Endometrium (tissue), 2 donors: ENCODE results near the gene STEAP3.

Experiments used
- FAIRE-seq: peaks from 2 replicates; lab custom pipeline; 2012; peaks lifted over from hg19 to GRCh38; lab: Jason Lieb, UNC
- donor health status: control.
- donor health status: control.

STEAP3 gene

DNA sequence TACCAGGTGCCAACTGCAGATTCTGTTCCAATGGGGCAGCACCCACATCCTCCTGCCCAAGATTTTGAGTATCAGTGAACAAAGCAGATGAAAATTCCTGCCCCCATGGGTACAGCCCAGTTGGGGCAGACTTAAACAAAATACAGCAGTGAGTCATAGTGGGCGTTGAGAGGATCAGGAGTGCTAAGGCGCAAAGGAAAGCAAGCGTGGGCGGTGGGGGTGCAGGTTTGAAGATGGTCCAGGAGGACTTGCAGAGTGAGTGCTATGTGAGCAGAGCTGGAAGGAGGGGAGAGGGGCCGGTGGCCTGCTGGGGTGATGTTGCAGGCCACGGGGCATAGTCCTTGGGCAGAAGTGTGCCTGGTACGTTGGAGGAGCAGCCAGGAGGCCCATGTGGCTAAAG is 24.7 kb downstream of the STEAP3 start:
- no peak for FAIRE-seq

DNA sequence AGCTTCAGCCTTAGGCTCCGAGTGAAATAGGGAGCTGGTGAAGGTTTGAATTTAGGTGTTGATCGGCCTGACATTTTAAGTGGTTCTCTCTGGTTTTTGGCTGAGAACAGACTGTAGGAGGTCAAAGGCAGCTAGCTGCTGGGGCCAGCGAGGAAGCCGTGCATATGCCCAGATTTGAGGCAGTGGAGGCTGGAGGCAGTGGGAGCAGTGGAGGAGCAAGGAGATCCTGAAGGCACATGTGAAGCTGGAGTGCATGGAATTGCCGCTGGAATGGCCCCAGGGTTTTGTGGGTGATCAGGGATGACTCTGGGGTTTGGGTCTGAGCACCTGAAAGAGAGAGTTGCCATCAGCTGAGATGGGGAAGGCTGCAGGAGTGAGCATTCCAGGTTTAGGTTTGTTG is 25.1 kb downstream of the STEAP3 start:
- FAIRE-seq, result no peak

DNA sequence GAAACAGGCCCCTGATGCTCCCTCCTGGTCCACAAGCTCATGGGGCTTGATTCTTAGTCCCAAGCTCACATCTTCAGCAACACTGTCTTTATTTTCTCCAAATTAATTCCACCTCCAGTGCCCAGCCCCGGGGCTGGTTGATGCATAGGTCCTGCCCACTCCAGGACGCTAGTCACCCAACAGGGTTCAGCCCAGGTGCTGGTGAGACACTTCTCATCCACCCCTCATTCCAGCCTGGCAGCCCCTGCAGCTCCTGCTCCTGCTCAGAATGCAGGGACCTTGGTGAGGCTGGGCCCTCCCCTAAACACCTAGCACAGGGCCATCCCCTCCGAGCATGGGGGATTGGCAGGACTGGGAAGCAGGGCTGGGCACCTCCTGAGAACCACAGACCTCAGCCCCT is 25.7 kb downstream of the STEAP3 start:
- FAIRE-seq, result no peak

DNA sequence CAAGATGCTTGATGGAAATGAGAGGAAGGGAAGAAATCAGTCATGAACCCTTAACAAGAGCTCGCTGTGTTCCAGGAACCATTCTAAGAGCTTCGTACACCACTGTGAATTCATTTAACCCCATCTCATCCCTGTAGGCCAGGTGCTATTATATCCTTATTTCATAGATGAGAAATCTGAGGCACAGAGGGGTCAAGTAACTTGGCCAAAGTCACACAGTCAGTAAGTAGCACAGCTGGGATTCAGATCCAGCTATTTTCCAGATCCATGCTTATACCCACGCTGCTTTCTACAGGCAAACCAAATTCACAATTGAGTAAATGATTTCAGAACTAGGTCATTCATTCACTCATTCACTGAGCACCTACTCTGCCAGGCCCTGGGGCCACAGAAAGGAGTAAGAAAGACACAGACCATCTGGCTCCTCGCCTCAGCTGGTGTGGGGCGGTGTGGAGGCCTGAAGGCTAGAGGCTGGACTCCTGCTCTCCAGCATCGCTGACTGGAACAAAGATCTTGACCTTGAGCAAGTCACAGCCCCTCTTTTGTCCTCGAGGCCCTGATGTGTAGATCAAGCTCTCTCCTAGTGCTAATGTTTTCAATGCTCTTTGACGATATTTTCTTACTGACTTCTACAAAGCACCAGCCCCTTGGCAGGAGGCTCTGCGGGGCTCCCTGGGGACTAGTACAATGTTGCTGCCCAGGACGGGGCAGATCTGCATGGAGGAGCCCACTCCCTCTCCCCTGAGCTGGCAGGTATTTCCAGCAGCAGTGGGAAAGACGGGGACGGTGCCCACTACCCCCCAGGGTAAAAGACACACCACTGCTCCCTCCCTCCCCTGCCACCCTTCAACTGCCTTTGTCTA is 26.5 kb downstream of the STEAP3 start:
- FAIRE-seq, result no peak

DNA sequence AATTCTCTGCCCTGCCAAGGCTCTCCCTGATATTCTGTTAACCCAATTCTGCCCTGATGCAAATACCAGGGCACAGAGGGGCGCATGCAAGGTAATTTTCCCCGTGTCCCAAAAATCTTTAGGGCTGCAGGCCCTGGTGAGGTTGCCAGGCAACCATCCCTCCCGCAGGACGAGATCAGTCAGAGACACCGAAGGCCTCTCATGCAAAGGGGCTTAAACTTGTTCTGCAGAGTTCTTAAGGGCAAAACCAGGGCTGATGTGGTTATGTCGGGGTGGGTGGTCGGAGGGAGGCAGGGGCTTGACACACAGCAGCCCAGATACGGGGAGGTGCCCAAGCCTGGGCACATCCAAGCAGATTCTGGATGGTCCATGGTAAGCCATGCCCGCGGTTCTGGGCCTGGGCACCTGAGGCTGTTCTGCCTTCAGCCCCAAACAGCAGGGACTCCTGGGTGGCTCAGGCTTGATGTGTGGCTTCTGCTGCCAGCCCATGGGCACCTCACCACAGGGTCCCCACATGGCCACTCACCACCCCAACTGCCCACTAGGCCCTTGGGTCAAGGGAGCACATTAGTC is 27.2 kb downstream of the STEAP3 start:
- FAIRE-seq, result no peak

DNA sequence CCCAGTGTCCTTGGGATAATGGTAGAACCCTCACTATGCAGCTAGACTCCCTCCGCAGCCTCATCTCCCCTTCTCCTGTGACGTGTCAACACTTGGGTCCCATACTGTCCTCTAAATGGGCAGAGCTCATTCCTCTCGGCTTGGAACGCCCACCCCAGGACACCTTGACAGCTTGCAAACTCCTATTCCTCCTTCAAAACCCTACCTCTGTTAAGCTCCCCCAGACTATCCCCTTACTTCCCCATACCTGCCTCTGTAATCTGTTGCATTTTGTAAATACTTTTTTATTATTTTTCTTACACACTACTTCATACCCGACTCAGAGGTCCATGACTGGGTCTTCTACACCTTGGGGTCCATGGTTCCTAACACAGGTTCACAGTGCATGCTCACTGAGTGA is 28.0 kb downstream of the STEAP3 start:
- FAIRE-seq, result no peak

DNA sequence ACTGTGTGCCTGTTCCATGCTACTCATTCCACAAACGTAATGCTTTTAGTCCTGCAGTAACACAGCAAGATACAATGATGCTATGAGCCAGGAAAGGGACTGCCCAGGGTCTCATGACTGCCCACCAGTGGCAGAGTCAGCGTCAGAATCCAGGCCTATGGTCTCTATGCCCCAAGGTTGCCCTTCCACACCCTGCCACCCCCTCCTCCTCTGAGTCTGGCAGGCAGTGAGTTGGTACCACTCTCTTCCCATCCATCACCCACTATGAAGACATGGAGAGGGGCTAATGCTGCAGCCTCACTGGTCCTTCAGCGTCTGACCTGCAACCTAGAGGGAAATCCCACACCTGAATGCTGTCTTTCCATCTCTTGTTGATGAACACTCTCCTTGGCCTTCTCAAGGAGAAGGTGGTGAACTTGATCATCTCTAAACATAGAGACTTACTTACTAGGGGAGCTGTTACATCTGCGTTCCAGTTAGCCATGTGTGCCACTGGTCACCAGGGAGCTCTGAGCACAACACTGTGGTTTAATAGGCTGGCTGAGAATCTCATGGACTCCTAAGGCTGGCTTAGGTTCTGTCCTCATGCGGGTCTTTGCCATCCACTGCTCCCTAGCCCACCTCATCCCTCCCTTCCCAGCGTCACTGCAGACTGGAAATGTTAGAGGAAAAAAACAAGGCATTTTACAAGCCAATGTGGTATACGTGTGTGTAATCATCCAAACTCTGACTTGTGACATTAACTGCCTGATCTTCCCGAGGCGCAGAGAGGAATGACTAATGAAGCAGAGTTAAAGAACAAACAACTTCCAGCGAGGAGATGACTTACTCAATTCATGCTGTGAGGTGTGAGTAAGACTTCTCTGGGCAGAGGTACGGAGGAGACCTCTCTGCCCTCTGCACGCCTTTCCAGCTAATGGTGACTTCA is 28.8 kb downstream of the STEAP3 start:
- no peak for FAIRE-seq

DNA sequence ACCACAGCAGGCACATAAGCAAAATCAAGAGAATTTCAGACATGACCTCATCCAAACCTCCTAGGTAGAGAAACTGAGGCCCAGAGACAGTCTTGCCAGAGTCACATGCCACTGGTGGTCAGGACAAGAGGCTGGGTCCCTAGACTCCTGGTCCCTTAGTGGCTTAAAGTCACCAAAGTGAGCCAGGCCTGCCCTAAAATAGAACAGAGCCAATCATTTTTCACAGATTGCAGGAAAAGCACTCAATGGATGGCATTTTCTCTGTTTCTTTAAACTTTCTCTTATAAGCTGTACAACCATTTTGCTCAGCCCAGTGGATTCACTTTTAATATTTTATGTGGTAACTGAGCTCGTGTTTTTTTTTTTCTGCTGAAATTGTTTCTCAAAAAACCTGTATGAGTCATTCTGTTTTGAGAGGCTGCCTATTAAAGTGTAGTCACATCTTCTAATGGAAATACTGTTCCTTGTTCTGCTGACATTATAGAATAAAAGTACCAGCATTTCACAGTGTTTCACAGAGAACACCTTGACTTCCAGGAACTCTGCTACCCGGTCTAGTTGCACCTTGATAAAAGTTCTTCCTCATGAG is 29.6 kb downstream of the STEAP3 start:
- no peak for FAIRE-seq

DNA sequence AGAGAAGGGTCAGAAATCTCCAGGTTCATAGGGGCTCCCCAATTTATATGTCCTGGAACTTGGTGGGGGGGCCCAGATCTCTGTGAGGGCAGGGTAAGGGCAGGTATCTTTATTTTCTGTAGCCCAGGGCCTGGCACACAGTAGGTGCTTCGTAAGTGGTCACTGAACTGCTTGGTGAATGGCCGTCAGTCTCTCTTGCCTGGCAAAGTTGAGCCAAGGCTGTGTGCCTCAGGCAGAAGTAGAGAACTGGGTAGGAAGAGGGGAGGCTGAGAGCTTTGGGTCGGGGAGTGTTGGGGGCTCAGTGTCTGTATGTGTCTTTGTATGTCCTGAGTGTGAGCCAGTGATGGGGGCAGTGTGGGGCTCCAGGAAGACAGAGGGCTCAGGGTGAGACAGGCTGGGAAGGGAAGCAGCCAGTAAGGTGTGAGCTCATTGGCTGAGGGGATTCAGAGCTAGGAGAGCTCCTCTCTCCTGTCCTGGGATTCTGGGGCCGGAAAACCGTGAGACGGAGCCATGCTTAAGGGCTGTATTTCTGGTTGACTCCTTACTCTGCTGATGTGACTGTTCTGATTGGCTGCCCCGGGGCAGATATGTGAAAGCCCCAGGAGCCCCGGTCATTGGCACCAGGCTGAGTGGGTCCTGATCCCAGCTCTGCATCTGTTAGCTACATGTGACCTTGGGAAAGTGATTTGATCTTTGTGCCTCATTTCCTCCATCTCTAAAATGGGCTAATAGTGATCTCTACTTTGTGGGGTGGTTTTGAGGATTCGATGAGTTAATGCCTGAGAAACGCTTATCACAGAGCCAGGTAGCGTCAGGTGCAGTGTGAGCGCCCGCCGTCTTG is 30.3 kb downstream of the STEAP3 start:
- no peak for FAIRE-seq

DNA sequence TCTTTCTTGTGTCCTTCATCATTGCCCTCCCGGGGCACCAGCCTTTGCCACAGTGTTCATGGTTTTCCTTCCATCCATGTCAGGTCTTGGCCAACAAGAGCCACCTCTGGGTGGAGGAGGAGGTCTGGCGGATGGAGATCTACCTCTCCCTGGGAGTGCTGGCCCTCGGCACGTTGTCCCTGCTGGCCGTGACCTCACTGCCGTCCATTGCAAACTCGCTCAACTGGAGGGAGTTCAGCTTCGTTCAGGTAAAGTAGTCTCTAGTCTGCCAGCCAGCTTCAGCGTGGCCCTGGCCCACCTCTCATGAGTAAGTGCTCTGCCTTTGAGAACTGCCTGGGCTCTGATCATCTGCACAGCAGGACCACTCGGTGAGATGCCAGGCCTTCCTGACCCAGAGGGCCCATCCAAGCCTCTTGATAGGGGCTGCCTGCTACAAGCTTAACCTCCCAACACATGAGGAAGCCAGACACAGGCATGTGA is 31.0 kb downstream of the STEAP3 start:
- FAIRE-seq, result no peak

DNA sequence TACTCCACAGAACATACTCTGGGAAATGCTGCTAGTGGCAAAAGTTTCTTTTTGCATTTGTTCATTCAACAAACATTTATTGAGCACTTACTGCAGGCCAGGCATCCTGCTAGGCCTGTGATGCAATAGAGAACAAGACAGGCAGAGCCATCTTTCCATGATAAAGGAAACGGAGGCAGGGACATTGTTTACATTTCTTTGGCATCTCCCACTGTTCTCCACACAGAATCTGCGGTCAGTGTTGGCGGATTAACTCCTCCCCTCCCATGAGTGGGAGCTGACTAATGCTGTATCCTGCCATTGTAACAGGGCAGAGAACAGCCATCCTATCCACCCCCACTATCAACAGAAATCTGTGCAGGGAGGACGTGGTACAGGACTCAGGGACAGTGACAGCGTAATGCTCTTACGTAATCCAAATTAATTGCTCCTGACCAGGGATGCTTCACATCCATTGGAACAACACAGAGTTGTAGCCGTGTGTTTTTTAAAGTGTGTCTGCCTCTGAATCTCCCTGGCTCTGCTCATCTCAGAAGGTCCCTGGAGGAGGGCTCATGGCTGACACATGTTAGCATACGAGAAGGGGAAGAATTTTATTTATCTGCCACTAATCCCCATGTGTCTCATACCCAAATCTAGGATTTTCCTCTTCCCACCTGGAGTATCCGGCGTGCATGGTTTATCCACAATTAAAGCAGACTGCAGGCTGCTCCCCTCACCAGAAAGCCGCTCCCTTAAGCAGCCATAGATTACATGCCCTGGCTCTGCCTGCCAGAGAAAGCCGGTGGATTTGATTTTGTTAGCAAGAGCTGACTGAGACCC is 32.3 kb downstream of the STEAP3 start:
- peak; percentile 54 for FAIRE-seq

DNA sequence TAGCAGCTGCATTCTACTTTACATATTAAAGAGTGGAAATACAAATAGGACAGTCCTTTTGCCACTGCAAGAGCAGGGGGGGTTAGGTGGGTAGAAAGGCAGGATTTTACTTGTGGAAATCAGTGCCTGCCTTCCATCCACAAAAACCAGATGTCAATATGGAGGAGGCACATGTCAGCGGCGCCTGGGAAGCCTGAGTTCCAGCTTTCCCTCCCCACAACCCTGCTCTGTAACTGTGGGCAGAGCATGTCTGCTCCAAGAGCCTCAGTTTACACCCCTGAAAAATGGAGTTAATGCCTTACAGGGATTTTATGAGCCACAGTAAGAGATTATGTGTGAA is 32.9 kb downstream of the STEAP3 start:
- FAIRE-seq, result no peak

DNA sequence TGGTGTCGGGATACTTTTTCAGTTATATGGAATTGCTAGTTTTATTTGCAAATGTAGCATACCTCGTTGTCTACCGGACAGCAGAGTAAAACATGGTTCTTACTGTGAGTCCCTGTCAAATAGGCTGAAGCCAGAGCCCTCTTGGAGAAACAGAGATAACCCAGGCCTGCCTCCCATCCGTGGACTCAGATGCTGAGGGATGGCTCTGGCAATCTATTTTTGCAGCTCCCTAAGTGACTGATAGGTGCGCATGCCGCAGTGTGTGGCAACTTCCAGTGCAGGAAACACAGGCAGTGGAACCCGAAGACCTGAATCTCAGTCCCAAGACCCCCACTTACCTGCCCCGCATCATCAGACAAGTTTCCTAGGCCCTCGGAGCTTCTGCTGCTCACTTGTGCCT is 33.6 kb downstream of the STEAP3 start:
- no peak for FAIRE-seq

DNA sequence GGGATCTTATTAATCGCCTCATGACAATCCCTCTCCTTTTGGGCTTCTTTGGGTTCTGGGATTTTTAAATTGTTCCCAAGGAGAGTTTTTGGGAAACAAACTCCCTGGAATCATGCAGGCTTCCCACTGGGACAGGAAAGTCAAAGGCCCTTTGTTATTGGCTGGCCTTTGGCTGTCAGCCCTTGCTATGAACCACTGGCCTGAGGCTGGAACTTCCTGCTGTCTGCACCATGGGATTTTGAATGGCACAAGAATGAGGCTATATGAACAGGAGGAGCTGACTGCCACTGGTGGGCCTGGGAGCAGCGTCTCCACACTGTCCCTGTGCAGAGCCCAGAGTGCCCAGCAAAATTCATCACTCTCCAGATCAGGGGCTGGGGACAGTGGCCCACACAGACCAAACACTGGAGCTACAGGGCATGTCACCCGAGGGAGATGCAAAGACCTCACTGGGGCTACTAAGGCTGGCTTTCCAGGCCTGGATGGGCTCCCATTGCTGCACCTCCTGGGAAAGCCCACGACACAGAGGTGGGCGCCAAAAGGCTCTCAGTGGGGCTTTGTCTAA is 35.7 kb downstream of the STEAP3 start:
- FAIRE-seq, result no peak

DNA sequence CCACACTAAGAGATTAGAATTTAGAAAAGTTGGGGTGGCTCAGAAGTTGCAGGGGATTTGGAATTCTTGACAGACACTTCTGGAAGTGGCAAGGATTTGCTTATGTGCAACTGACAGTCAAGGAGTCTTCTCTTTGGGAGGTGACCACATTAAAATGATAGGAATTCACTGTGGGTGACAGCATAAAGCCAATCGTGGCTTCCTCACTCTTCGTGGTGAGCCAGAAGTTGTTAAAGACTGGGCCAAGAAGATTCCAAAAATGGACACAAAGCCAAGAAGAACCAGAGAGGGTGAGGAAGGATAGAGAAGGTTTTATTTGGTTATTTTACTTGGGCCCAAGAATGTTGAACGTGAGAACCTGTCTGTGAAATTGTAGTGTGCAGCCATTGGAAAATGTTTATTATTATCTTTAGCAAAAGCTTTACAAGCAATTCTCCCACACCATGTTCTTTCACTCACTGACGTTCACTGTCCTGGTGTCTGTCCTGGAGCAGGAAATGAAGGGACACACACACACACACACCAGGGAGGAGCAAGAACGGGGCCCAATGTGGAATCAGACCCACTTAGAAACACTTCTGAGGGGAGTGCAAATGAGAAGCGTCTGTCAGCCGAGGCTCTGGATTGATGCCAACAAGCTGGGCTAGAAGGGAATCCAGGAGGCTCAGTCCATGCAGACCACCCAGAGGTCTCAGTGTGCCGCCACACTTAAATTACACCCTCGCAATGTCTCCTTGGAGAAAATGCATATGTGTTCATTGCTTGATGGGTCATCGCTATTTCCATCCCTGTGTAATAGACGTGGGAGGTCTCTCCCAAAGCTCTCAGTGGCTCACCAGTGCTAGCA is 37.2 kb downstream of the STEAP3 start:
- no peak for FAIRE-seq

DNA sequence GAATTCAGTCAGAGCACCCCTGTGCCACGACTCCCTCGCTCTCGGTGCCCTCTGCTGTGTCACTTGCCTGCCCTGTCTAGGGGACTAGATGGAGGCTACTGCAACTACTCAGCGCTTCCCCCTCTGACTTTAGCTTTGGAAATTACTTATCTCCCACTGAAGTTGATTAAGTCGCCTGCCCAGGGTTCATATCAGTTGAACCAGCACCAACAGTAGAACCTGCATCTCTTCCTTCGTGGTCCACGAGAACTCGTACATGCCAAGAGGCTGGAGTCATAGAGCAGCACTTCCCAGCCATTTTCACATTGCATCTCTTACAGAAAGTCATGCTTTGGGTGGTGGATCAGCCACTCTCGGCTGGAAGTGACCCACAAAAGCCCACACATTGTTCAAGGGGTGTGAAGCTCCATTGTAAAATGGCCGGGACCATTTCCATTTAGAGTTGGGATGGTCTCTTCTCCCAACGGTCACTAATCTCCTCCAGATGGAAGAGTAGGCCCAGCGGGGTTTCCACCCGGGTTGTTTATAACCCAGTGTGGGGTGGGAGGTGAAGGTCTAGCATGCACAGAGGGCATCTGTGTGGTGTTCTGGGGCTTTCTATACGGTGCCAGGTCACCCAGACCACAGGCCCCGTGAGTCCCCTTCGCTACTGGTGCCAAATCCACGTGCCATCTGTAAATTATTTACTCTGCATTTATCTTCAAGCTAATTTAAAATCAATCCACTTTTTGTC is 38.0 kb downstream of the STEAP3 start:
- no peak for FAIRE-seq

DNA sequence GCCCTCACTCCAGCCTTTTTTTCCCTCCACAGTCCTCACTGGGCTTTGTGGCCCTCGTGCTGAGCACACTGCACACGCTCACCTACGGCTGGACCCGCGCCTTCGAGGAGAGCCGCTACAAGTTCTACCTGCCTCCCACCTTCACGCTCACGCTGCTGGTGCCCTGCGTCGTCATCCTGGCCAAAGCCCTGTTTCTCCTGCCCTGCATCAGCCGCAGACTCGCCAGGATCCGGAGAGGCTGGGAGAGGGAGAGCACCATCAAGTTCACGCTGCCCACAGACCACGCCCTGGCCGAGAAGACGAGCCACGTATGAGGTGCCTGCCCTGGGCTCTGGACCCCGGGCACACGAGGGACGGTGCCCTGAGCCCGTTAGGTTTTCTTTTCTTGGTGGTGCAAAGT is 39.4 kb downstream of the STEAP3 start:
- FAIRE-seq, result no peak

DNA sequence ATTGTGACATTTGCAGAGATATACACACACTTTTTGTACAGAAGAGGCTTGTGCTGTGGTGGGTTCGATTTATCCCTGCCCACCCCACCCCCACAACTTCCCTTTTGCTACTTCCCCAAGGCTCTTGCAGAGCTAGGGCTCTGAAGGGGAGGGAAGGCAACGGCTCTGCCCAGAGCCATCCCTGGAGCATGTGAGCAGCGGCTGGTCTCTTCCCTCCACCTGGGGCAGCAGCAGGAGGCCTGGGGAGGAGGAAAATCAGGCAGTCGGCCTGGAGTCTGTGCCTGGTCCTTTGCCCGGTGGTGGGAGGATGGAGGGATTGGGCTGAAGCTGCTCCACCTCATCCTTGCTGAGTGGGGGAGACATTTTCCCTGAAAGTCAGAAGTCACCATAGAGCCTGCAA is 40.0 kb downstream of the STEAP3 start:
- no peak for FAIRE-seq
